Psoas muscle (tissue), 8 donors: ENCODE results near the gene MEP1B. TPM values are rescaled to one million over a fixed set of nuclear protein-coding genes. Genes with fewer than 3 reads are reported as not detected.

Source experiments
- ATAC-seq, 4 donors: fragments of 200-7000 bp; cut with Tn5 transposase; one replicate each; pipeline ENCODE4 v1.9.1; 2020; ENCODE audit warnings: moderate library complexity in 3 of 4, mild to moderate bottlenecking in 2 of 4
- DNase-seq, 2 donors: peaks; one replicate each; pipeline ENCODE4 v3.0.0-alpha.2; 2020
- H3K27ac ChIP-seq: fragments of 200-600 bp; one replicate; pipeline ENCODE4 v1.8.0; 2022
- H3K27me3 ChIP-seq, 3 donors: fragments of 200-600 bp in 1 of 3; one replicate each; pipeline versions ENCODE4 v1.6.1 to v1.8.0; 2013 to 2022; ENCODE audit warnings: low read length in 2 of 3, mild to moderate bottlenecking in 2 of 3, moderate library complexity in 1 of 3; ENCODE audit not compliant: insufficient read depth in 3 of 3
- H3K36me3 ChIP-seq, 2 donors: fragments of 200-600 bp in 1 of 2; one replicate each; pipeline versions ENCODE4 v1.6.1 to v1.8.0; 2013 to 2022; ENCODE audit warnings: low read depth in 1 of 2, mild to moderate bottlenecking in 1 of 2, moderate library complexity in 1 of 2; ENCODE audit not compliant: insufficient read depth in 1 of 2
- H3K4me1 ChIP-seq: fragments of 200-600 bp; one replicate; pipeline ENCODE4 v1.8.0; 2022
- H3K4me3 ChIP-seq: fragments of 200-600 bp; one replicate; pipeline ENCODE4 v1.8.0; 2022; ENCODE audit warnings: mild to moderate bottlenecking
- H3K9me3 ChIP-seq: fragments of 200-600 bp; one replicate; pipeline ENCODE4 v1.8.0; 2022
- WGBS, 3 donors: extraction: QIAGEN DNeasy Blood & Tissue Kit; methylation state at CpG; one replicate each; pipeline versions ENCODE4 v1.1.6 to v1.1.7; 2013; 5-methylcytosine and 5-hydroxymethylcytosine counted together
- intact Hi-C, 2 donors: fragments of 100-400 bp; cut with DNase I; formaldehyde crosslinking; loops; one replicate each; pipeline versions ENCODE4 v1.11.0 to v1.14.2; 2022
- polyA plus RNA-seq, 3 donors: library from polyadenylated mRNA; stranded (reverse); fragments of 200-250 nt; gene quantifications; one replicate each; pipeline ENCODE4 v1.2.3, GENCODE V29; 2013
- total RNA-seq, 4 donors: library from RNA; stranded (reverse); fragmentation: NEBNext Ultra II Directional in 2 of 4; extraction: Animal tissue kit (Norgen Biotek cat#: 25700) in 2 of 4; gene quantifications; one replicate each; pipeline versions ENCODE4 v1.2.1 to v1.2.4, GENCODE V29; 2021 to 2023
- TF ChIP-seq, protein P1 (sequence below): fragments of 200-600 bp; IDR thresholded peaks from one replicate; pipeline ENCODE4 v1.8.0; 2022; ENCODE audit warnings: antibody characterized with exemption
- donor health status: healthy with polysubstance abuse.
- donor health status: DM: no; HTN: no; CAD: no; lungs with moderate emphysema.
- donor health status: Bipolar disorder and iron deficiency.
- donor health status: healthy.
- donor health status: DM: yes; HTN: yes; CAD: no.
- donor health status: DM: no; HTN: no; CAD: no.
- donor health status: DM: no; HTN: no; CAD: no.
- donor health status: DM: yes; HTN: yes; CAD: no.

The MEP1B gene
- total and polyA plus RNA-seq, 7 donors: 0.16 to 0.38 TPM; not detected in 5

DNA sequence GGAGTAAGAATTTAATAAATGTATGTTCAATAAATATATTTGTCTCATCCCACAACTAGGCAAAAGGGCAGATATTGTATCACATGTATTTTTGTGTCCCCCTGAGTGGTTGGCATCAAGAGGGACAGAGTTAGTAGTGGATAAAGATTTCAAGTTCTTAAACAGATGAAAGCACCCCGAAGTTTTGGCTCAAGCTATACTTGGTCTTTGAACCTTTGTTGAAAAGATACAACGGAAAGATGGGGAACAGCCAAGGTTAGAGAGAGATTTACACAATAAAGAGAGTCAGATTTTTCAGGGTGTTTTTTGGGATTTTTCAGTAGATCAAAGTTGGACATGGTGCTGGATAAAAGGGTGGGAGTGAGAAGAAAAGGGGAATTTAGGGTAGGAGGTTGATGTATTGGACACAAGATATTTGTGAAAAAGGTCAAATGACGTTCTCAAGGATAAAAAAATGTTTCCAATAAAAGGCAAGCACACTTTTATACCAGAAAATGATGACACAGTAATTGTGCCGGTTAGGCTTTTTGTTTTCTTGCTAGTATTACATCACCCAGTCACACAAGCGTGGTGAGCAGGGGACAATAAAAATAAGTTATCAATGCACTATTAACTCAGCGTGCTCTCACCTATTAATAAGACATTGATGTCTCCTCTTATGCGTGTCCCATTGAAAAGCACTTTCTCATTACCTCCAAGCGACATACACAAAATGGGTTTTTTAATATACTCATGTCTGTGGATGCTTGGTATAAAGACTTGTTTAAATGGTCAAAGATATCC is 59.5 kb downstream of the MEP1B start:
- no peaks in the 10 kb centered on the region for H3K9me3 ChIP-seq
- TF ChIP-seq, protein P1, sequence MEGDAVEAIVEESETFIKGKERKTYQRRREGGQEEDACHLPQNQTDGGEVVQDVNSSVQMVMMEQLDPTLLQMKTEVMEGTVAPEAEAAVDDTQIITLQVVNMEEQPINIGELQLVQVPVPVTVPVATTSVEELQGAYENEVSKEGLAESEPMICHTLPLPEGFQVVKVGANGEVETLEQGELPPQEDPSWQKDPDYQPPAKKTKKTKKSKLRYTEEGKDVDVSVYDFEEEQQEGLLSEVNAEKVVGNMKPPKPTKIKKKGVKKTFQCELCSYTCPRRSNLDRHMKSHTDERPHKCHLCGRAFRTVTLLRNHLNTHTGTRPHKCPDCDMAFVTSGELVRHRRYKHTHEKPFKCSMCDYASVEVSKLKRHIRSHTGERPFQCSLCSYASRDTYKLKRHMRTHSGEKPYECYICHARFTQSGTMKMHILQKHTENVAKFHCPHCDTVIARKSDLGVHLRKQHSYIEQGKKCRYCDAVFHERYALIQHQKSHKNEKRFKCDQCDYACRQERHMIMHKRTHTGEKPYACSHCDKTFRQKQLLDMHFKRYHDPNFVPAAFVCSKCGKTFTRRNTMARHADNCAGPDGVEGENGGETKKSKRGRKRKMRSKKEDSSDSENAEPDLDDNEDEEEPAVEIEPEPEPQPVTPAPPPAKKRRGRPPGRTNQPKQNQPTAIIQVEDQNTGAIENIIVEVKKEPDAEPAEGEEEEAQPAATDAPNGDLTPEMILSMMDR: no peak
- H3K36me3 ChIP-seq: no peaks in the 10 kb centered on the region
- DNase-seq: no peak
- no peaks in the 10 kb centered on the region for H3K4me1 ChIP-seq
- intact Hi-C loops: no loop called here
- H3K4me3 ChIP-seq: no peak overlapping the region
- WGBS, 3 donors: 83 to 90% (median 86%) methylated on average over 8 of the region's 8 CpGs
- no peak for ATAC-seq
- no peaks in the 10 kb centered on the region for H3K27me3 ChIP-seq
- H3K27ac ChIP-seq: no peak overlapping the region

DNA sequence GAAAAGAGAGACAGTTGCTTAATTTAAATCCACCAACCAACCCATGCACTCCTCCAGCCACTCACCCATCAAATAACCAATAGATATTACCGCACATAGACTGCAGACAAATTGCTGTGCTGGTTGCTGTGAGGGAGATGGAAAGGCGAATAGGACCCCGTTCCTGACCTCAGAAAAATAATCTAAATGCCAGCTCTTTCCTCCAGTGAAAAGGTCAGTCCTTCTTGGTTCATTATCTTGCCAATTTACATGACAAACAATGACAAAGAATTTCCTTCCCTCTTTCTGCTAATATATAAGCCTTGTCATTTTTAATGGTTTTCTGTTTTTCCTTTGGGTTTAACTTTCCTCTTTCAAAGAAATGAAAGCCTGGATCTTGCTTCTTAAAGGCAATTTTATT is 61.6 kb downstream of the MEP1B start:
- Histone ChIP-seq H3K27me3 (no peaks in the 10 kb centered on the region), H3K27ac (no peak overlapping the region), H3K9me3 (no peaks in the 10 kb centered on the region), H3K36me3 (no peaks in the 10 kb centered on the region), H3K4me3 (no peak overlapping the region), H3K4me1 (no peaks in the 10 kb centered on the region)
- DNase-seq (no peak), ATAC-seq (no peak)
- WGBS, 3 donors: 79 to 88% (median 82%) methylated on average over 3 of the region's 3 CpGs
- intact Hi-C loops: no loop called here
- TF ChIP-seq, protein P1: no peak

DNA sequence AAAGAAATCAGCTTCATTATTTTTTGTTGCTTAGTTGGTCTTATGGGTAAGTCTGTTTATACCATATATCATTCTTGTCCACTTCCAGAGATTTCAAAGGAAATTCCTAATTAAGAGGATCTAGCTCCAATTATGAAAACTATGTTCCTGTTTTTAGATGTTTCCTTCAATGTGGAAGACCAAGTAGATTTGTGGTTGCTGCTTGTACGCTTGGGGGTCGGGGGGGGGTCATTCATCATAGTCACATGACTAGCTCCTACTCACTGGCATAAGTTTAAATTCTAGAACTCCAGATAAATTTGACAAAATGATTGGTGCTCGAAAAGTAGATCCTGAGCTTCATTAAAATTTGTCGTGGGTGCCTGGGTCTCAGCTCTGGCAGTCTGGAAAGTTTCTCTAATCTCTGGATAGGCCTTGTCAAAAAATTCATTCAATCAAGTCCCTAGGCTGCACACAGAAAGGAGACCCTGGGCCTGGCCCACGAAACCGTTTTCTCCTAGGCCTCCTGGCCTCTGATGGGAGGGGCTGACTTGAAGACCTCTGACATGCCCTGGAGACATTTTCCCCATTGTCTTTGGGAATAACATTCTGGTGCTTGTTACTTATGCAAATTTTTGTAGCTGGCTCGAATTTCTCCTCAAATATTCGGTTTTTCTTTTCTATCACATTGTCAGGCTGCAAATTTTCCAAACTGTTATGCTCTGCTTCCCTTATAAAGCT is 62.5 kb downstream of the MEP1B start:
- TF ChIP-seq, protein P1: no peak
- H3K27ac ChIP-seq: no peak overlapping the region
- H3K36me3 ChIP-seq: no peaks in the 10 kb centered on the region
- no peak overlapping the region for H3K4me3 ChIP-seq
- no peaks in the 10 kb centered on the region for H3K9me3 ChIP-seq
- DNase-seq: no peak
- no peaks in the 10 kb centered on the region for H3K27me3 ChIP-seq
- intact Hi-C loops: no loop called here
- WGBS, 3 donors: 77 to 79% (median 79%) methylated on average over 8 of the region's 8 CpGs
- no peak for ATAC-seq
- no peaks in the 10 kb centered on the region for H3K4me1 ChIP-seq

DNA sequence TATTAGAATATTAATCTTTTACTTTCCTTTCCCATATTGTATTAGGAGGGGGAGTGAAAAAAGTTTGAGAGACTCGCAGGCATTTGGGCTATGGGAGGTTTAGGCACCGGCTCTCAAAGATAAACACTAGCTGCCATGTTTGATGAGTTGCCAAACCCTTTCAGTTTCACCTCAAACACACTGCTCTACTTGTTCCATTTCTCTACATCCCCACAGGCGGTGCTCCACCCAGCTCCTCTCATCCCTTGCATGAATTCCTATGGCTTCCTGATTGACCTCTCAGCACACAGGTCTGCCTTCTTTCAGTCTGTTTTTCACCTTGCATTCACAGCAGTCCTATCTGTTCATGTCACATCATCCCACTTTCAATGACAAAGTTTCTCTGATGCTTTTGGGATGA is 65.7 kb downstream of the MEP1B start:
- intact Hi-C loops: no loop called here
- no peaks in the 10 kb centered on the region for H3K27me3 ChIP-seq
- no peak for DNase-seq
- H3K9me3 ChIP-seq: no peaks in the 10 kb centered on the region
- no peaks in the 10 kb centered on the region for H3K36me3 ChIP-seq
- no peak for ATAC-seq
- H3K4me1 ChIP-seq: no peaks in the 10 kb centered on the region
- no peak overlapping the region for H3K27ac ChIP-seq
- TF ChIP-seq, protein P1: no peak
- H3K4me3 ChIP-seq: no peak overlapping the region
- 83 to 93% (median 93%) methylated on average over 3 of the region's 3 CpGs for WGBS, 3 donors
